AG09309 (cell line): ENCODE results near the gene CACNA1E.

ENCODE experiments used
- DNase-seq: peaks from one replicate; pipeline ENCODE4 v3.0.0-alpha.2; 2010; ENCODE audit warnings: low read depth
- H3K4me3 ChIP-seq: 2 replicates; pipeline ENCODE4 v1.5.1; 2011; ENCODE audit warnings: mild to moderate bottlenecking, low read depth, low read length, moderate library complexity; ENCODE audit not compliant: control insufficient read depth
- CTCF ChIP-seq: IDR thresholded peaks from 2 replicates; pipeline ENCODE4 v1.5.1; 2011; ENCODE audit warnings: mild to moderate bottlenecking, low read depth, low read length, inconsistent platforms; ENCODE audit not compliant: insufficient read depth, control insufficient read depth; ENCODE audit errors: missing control alignments

Gene CACNA1E

GRCh38 chr1:181676269-181676668 is 193.0 kb downstream of the CACNA1E start:
- no peak for TF ChIP-seq CTCF
- no peak overlapping the region for H3K4me3 ChIP-seq
- no peak for DNase-seq

GRCh38 chr1:181680332-181680731 is 197.0 kb downstream of the CACNA1E start:
- no peak for TF ChIP-seq CTCF
- H3K4me3 ChIP-seq: no peak overlapping the region
- no peak for DNase-seq

GRCh38 chr1:181680871-181681270 is 197.6 kb downstream of the CACNA1E start:
- H3K4me3 ChIP-seq: no peak overlapping the region
- DNase-seq: no peak
- TF ChIP-seq CTCF: no peak

- no peak overlapping the region for H3K4me3 ChIP-seq
- TF ChIP-seq CTCF: no peak
- DNase-seq: no peak
Observed at GRCh38 chr1:181685211-181685610, 201.9 kb downstream of the CACNA1E start.

GRCh38 chr1:181701891-181702290 is 218.6 kb downstream of the CACNA1E start:
- TF ChIP-seq CTCF: no peak
- DNase-seq: no peak
- H3K4me3 ChIP-seq: no peak overlapping the region

GRCh38 chr1:181704546-181704945 is 221.2 kb downstream of the CACNA1E start:
- no peak overlapping the region for H3K4me3 ChIP-seq
- no peak for TF ChIP-seq CTCF
- no peak for DNase-seq

GRCh38 chr1:181711820-181712219 is 228.5 kb downstream of the CACNA1E start:
- no peak for TF ChIP-seq CTCF
- no peak for DNase-seq
- H3K4me3 ChIP-seq: no peak overlapping the region
